Activated CD8-positive, alpha-beta memory T cell treated with anti-CD3 and anti-CD28 coated beads, Interleukin-2, amount 50 U/mL, for 4 hours (primary cell): ENCODE results near the gene UBXN2A.
"Not testable (repeated sequence)": the region's sequence is repeated elsewhere in the genome, so short reads cannot be mapped to it uniquely, and the experiment has no call there.

Experiments
- DNase-seq: peaks from one replicate; pipeline ENCODE4 v3.0.0-alpha.2; 2020

The UBXN2A gene

GRCh38 chr2:23943666-23944065, 3.4 kb downstream of the UBXN2A start:
- no peak for DNase-seq

GRCh38 chr2:23944527-23944926, 4.3 kb downstream of the UBXN2A start:
- no peak for DNase-seq

GRCh38 chr2:23944976-23945375, 4.7 kb downstream of the UBXN2A start:
- DNase-seq = no peak

- DNase-seq = no peak
Measured at GRCh38 chr2:23947350-23947749, 7.1 kb downstream of the UBXN2A start.

- not testable (repeated sequence) for DNase-seq
Measured at GRCh38 chr2:23952558-23952957, 12.3 kb downstream of the UBXN2A start.

GRCh38 chr2:23953625-23954024, 13.4 kb downstream of the UBXN2A start:
- DNase-seq = no peak

- no peak for DNase-seq
Measured at GRCh38 chr2:23954325-23955014, 14.2 kb downstream of the UBXN2A start.

- DNase-seq = no peak
Measured at GRCh38 chr2:23967846-23968245, 27.6 kb downstream of the UBXN2A start.

- no peak for DNase-seq
Measured at GRCh38 chr2:23976883-23977282, 36.6 kb downstream of the UBXN2A start.

- no peak for DNase-seq
Measured at GRCh38 chr2:23988371-23988770, 48.1 kb downstream of the UBXN2A start.

GRCh38 chr2:23992931-23993330, 52.7 kb downstream of the UBXN2A start:
- DNase-seq = no peak

GRCh38 chr2:23993736-23994269, 53.5 kb downstream of the UBXN2A start:
- DNase-seq = no peak

GRCh38 chr2:23994567-23994966, 54.3 kb downstream of the UBXN2A start:
- DNase-seq = no peak

GRCh38 chr2:24007693-24008092, 67.4 kb downstream of the UBXN2A start:
- DNase-seq = no peak

- no peak for DNase-seq
Measured at GRCh38 chr2:24008672-24009366, 68.6 kb downstream of the UBXN2A start.

GRCh38 chr2:24009367-24009679, 69.1 kb downstream of the UBXN2A start:
- no peak for DNase-seq

GRCh38 chr2:24009680-24010476, 69.6 kb downstream of the UBXN2A start, which contains the start of gene MFSD2B:
TSS of gene MFSD2B (plus strand) at chr2:24010085. CDS start at chr2:24010097, 12 bp downstream.
- no peak for DNase-seq

GRCh38 chr2:24010477-24011249, 70.4 kb downstream of the UBXN2A start:
- no peak for DNase-seq

- DNase-seq = no peak
Measured at GRCh38 chr2:24011250-24012104, 71.2 kb downstream of the UBXN2A start.

GRCh38 chr2:24012521-24013188, 72.4 kb downstream of the UBXN2A start:
- no peak for DNase-seq

- not testable (repeated sequence) for DNase-seq
Measured at GRCh38 chr2:24014902-24015301, 74.6 kb downstream of the UBXN2A start.
